Mesodermal cell (in vitro differentiated cells): ENCODE measurements around the gene ZNF765.
A peak's percentile ranks its signal among the peaks of the same experiment; 100 is the strongest.
"Not testable (repeated sequence)": the region's sequence is repeated elsewhere in the genome, so short reads cannot be mapped to it uniquely, and the experiment has no call there.

ENCODE experiments used
- H3K27ac ChIP-seq: 2 replicates; pipeline ENCODE4 v1.7.0; 2013; ENCODE audit warnings: mild to moderate bottlenecking, low read depth, low read length, moderate library complexity; ENCODE audit not compliant: severe bottlenecking
- H3K36me3 ChIP-seq: 2 replicates; pipeline ENCODE4 v1.7.1; 2013; ENCODE audit warnings: mild to moderate bottlenecking, low read length, moderate library complexity; ENCODE audit not compliant: control insufficient read depth, insufficient read depth
- H3K4me1 ChIP-seq: one replicate; pipeline ENCODE4 v1.7.1; 2013; ENCODE audit warnings: mild to moderate bottlenecking, low read length; ENCODE audit not compliant: insufficient read depth, control insufficient read depth, poor library complexity, severe bottlenecking
- H3K4me3 ChIP-seq: 2 replicates; pipeline ENCODE4 v1.7.0; 2013; ENCODE audit warnings: low read length, control low read depth, mild to moderate bottlenecking; ENCODE audit not compliant: insufficient read depth, poor library complexity, severe bottlenecking; ENCODE audit errors: extremely low read depth
- H3K9me3 ChIP-seq: 2 replicates; pipeline ENCODE4 v1.7.1; 2013; ENCODE audit warnings: mild to moderate bottlenecking, low read length, moderate library complexity; ENCODE audit not compliant: control insufficient read depth
- WGBS, 2 experiments: methylation state at CpG; one replicate each; pipeline ENCODE4 v1.1.5; 2013; ENCODE audit warnings: missing lambda C conversion rate in 2 of 2; ENCODE audit not compliant: insufficient coverage in 2 of 2; 5-methylcytosine and 5-hydroxymethylcytosine counted together

The ZNF765 gene

GRCh38 chr19:53422551-53422950 is 27.6 kb downstream of the ZNF765 start:
- peaks cover 3% of the 10 kb centered on the region for H3K4me1 ChIP-seq
- H3K4me3 ChIP-seq: no peak overlapping the region
- peaks cover 3% of the 10 kb centered on the region for H3K36me3 ChIP-seq
- no peak overlapping the region for H3K27ac ChIP-seq
- peaks cover 3% of the 10 kb centered on the region for H3K9me3 ChIP-seq
- WGBS, 2 experiments: 50% methylated on average over 1 of the region's 5 CpGs; no CpG with 5 or more reads in 1 of the 2 experiments

GRCh38 chr19:53423074-53423473 is 28.1 kb downstream of the ZNF765 start:
- not testable (repeated sequence) for H3K4me3 ChIP-seq, H3K4me1 ChIP-seq, H3K27ac ChIP-seq, H3K36me3 ChIP-seq, H3K9me3 ChIP-seq
- no CpG with 5 or more reads among the region's 13 CpGs for WGBS, 2 experiments

- H3K36me3 ChIP-seq, H3K4me3 ChIP-seq, H3K27ac ChIP-seq, H3K9me3 ChIP-seq, H3K4me1 ChIP-seq: not testable (repeated sequence)
- WGBS, 2 experiments: 100% methylated on average over 2 of the region's 8 CpGs; no CpG with 5 or more reads in 1 of the 2 experiments
Measured at GRCh38 chr19:53423680-53424079, 28.7 kb downstream of the ZNF765 start.

- H3K9me3 ChIP-seq: no peaks in the 10 kb centered on the region
- no peak overlapping the region for H3K4me3 ChIP-seq
- no peak overlapping the region for H3K27ac ChIP-seq
- H3K36me3 ChIP-seq: no peaks in the 10 kb centered on the region
- peaks cover 3% of the 10 kb centered on the region for H3K4me1 ChIP-seq
- 28 to 50% methylated on average over 4 to 6 of the region's 9 CpGs for WGBS, 2 experiments
Measured at GRCh38 chr19:53424968-53425597, 30.1 kb downstream of the ZNF765 start.

GRCh38 chr19:53431399-53432087 is 36.6 kb downstream of the ZNF765 start, which contains the start of gene ZNF761:
ZNF761 (plus strand) TSS chr19:53431984; CDS start chr19:53447269, 15,285 bp downstream.
- WGBS, 2 experiments: 1 to 3% methylated on average over 34 to 41 of the region's 46 CpGs
- Histone ChIP-seq H3K36me3 (peaks cover 26% of the 10 kb centered on the region), H3K9me3 (no peaks in the 10 kb centered on the region), H3K4me3 (peak within 1 kb of the TSS; percentile 76), H3K27ac (peak within 1 kb of the TSS; percentile 41), H3K4me1 (peaks cover 9% of the 10 kb centered on the region)

GRCh38 chr19:53432088-53432661 is 37.2 kb downstream of the ZNF765 start:
- Histone ChIP-seq H3K9me3 (no peaks in the 10 kb centered on the region), H3K27ac (no peak overlapping the region), H3K36me3 (peaks cover 30% of the 10 kb centered on the region), H3K4me1 (peaks cover 9% of the 10 kb centered on the region), H3K4me3 (peak overlapping the region; percentile 76)
- WGBS, 2 experiments: 0 to 1% methylated on average over 26 to 29 of the region's 30 CpGs

GRCh38 chr19:53443809-53444208 is 48.9 kb downstream of the ZNF765 start:
- not testable (repeated sequence) for H3K4me1 ChIP-seq, H3K4me3 ChIP-seq, H3K27ac ChIP-seq
- Histone ChIP-seq H3K9me3 (peaks cover 21% of the 10 kb centered on the region), H3K36me3 (peaks cover 91% of the 10 kb centered on the region)
- WGBS, 2 experiments: 100% methylated on average over 1 of the region's 2 CpGs; no CpG with 5 or more reads in 1 of the 2 experiments

- not testable (repeated sequence) for H3K4me3 ChIP-seq, H3K27ac ChIP-seq, H3K4me1 ChIP-seq
- WGBS, 2 experiments: 100% methylated on average over 1 to 3 of the region's 5 CpGs
- Histone ChIP-seq H3K36me3 (peaks cover 95% of the 10 kb centered on the region), H3K9me3 (peaks cover 17% of the 10 kb centered on the region)
Measured at GRCh38 chr19:53447196-53447595, 52.2 kb downstream of the ZNF765 start.

- Histone ChIP-seq H3K36me3 (peaks cover 74% of the 10 kb centered on the region), H3K4me3 (no peak overlapping the region)
Measured at GRCh38 chr19:53455828-53456227, 60.9 kb downstream of the ZNF765 start.

GRCh38 chr19:53460131-53460721 is 65.3 kb downstream of the ZNF765 start:
- H3K9me3 ChIP-seq: peaks cover 26% of the 10 kb centered on the region
- not testable (repeated sequence) for H3K4me3 ChIP-seq, H3K4me1 ChIP-seq, H3K27ac ChIP-seq
- 83 to 94% methylated on average over 4 to 6 of the region's 11 CpGs for WGBS, 2 experiments
- peaks cover 30% of the 10 kb centered on the region for H3K36me3 ChIP-seq

More at GRCh38 chr19:53455828-53456227, 60.9 kb downstream of the ZNF765 start:
- Histone ChIP-seq H3K9me3 (peaks cover 42% of the 10 kb centered on the region), H3K4me1 (no peaks in the 10 kb centered on the region), H3K27ac (no peak overlapping the region)
- 70 to 80% methylated on average over 4 to 5 of the region's 9 CpGs for WGBS, 2 experiments
